Breast epithelium (tissue), 3 donors: ENCODE measurements around the gene SHB.

Experiments used
- POLR2A ChIP-seq: fragments of 450-650 bp; IDR thresholded peaks from one replicate; pipeline ENCODE4 v1.6.1; 2016; ENCODE audit warnings: antibody characterized with exemption, mild to moderate bottlenecking, moderate library complexity
- POLR2AphosphoS5 ChIP-seq, 3 donors: sonication (generic); formaldehyde crosslinking; IDR thresholded peaks; one replicate each; pipeline ENCODE4 v1.6.1; 2017; ENCODE audit warnings: antibody characterized with exemption in 3 of 3
- TF ChIP-seq, protein P1 (sequence below), 3 donors: fragments of 450-650 bp; IDR thresholded peaks; one replicate each; pipeline ENCODE4 v1.5.1; 2016 to 2017; ENCODE audit warnings: antibody characterized with exemption in 3 of 3, mild to moderate bottlenecking in 3 of 3, moderate library complexity in 3 of 3

DNA sequence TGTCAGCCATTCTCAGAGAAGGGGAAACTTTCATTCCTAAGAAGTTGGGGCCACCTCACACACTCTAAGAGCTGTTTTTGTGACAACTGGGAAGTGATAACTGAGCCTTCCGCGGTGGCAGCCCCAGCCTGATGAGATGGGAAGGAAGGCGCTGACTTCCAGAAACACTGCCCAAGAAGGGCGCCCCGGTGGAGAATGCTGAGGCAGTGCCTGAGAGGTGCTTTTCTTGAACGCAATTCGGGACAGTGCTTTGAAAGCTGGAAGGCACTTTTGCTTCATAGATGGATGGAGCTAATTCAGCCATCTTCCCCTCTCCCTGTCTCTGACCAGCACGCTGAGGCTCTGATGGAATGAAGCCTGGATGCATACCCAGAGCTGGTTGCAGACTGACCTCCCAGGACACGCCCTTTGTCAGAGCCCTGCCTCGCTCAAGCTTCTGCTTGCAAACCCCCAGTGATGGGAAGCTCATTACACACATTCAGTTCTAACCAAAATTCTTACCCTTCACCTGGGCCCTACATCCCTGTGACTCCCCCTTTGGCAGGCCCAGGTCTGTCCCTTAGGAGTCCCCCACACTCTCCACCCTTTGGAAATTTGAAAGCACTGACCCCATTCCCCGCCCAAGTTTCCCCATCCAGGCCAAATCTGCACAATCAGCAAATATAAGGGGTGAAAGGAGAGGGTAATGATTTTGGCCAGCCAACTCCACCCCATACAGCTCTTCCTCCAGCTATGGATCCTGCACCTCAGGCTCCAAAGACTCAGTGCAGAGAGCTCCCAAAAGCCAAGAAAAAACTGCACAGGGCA is 98.5 kb downstream of the SHB start:
- TF ChIP-seq, protein P1, sequence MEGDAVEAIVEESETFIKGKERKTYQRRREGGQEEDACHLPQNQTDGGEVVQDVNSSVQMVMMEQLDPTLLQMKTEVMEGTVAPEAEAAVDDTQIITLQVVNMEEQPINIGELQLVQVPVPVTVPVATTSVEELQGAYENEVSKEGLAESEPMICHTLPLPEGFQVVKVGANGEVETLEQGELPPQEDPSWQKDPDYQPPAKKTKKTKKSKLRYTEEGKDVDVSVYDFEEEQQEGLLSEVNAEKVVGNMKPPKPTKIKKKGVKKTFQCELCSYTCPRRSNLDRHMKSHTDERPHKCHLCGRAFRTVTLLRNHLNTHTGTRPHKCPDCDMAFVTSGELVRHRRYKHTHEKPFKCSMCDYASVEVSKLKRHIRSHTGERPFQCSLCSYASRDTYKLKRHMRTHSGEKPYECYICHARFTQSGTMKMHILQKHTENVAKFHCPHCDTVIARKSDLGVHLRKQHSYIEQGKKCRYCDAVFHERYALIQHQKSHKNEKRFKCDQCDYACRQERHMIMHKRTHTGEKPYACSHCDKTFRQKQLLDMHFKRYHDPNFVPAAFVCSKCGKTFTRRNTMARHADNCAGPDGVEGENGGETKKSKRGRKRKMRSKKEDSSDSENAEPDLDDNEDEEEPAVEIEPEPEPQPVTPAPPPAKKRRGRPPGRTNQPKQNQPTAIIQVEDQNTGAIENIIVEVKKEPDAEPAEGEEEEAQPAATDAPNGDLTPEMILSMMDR (IDR thresholded peaks at IDR 0.05), result no peak
- TF ChIP-seq POLR2AphosphoS5 (IDR thresholded peaks at IDR 0.05), result no peak
- no peak for TF ChIP-seq POLR2A
